Germinal center (tissue), 1 donor: ENCODE results near the gene CANX.

ENCODE experiments used
- DNase-seq: peaks from one replicate; pipeline ENCODE4 v3.0.0; 2012; ENCODE audit warnings: mixed read lengths, low spot score

The CANX gene

DNA sequence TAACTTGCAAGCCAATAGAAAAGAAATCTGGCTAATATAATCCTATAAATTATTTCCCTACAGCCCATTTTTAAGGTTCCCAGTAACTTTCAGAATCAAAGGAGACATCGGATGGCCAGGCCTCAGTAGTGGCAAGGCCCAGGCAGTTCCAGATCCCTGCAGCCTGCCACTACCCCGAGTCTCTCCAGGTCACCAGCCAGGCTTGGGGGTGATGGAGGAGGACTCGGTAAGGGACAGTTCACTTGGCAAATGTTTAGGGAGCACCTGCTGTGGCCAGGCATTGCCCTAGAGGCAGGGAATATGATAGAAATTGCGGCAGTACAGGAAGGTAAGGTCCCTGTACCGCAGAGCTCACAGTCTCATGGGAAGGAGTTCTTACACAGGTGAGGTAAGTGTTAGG, 79.8 kb downstream of the CANX start:
- no peak for DNase-seq

GRCh38 chr5:179779826-179780225, 81.1 kb downstream of the CANX start:
- no peak for DNase-seq

DNA sequence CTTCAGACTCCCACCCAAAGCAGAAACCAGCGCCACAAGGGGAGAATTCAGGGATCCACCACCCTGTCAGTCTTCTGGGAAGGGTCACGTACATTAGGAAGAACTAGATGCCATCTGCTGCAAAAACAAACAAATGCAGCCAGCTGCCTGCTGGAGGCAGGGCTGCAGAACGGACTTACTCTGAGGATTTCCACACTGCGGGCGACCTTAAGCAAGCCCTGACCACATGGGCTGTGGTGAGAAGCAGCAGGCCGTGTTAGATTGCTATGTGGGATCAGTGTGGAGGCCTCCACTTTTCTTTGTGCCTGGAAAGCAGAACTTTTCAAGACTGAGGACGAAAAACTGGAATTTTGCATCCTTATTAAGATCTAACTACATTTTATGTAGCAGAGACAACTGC, 81.6 kb downstream of the CANX start:
- DNase-seq = no peak
